ENCODE results near the gene C12orf42.

Gene C12orf42

GRCh38 chr12:103423516-103423910 lies 72.3 kb downstream of the C12orf42 start:
- DNase-seq: no peak

- DNase-seq: peak; percentile 80
Measured at GRCh38 chr12:103422746-103423515, 72.8 kb downstream of the C12orf42 start.

DNA sequence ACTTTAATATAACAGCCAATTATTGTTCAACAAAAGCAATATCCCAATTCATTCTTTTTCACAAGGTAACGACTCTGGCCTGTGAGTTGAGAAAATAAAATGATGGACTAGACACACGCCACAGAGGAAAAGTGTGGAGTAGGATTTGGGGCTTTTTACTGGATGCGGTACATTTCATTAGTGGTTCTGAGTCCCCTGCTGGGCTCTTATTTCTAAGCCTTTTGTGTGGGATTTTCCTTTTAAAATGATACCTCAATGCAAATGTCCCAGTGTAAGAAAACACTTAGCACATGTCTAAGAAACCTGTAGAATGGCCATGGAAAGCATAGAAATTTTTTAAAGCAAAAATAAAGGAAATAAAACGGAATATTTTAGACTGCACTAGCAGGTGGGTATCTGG lies 73.4 kb downstream of the C12orf42 start:
- no peak for DNase-seq

GRCh38 chr12:103421402-103421801 lies 74.4 kb downstream of the C12orf42 start:
- DNase-seq: no peak

DNA sequence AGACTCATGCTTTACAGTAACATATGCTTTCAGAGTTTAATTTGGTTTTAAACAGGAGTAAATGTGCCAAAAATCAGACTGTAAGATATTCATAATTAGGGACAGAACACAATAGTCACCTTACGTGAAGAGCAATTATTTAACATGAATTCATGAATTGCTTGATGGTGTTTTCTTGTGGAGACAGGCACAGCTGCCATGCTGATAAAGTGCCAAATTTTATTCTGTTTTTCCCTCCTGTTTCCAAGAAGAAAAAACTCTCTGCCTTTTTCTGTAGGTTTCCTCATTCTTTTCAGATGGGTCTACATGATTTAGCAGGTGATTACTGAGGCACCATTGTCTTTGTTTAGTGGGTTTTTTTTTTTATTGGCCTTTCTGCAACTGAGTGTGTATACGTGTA lies 80.1 kb downstream of the C12orf42 start:
- no peak for DNase-seq

DNA sequence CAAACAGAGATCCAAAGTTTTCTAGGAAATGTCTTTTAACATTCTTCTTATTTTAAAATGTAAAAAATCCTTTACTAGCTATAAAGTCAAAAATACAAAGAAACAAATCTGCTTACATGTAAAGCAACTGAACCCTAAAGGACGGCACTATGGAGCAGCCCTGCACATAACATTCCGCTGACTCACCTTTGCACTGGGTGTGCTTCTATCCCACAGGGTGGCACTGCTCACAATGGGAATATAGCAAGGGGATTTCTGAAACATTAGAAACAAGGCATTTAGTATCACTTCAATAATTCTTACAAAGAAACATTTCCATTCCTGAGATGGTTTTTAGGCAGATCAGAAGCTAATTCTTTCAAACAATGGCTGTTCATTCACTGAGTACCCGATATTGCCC lies 94.3 kb downstream of the C12orf42 start:
- DNase-seq: peak; percentile 34

- DNase-seq: no peak
Measured at GRCh38 chr12:103399986-103400385, 95.8 kb downstream of the C12orf42 start.

DNA sequence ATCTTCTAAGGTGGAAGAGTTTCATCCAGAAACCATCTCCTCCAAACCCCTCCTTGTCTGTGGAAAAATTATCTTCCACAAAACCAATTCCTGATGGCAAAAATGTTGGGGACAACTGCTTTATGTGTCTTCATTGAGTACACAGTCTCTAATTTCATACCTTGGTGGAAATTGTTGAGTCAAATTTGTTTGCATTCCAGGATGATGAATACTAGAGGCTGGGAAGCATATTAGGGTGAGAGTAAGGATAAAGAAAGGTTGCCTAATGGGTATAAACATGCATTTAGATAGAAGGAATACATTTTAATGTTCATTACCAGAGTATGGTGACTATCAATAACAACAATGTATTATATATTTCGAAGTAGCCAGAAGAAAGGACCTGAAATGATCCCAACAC lies 98.2 kb downstream of the C12orf42 start:
- DNase-seq: no peak

DNA sequence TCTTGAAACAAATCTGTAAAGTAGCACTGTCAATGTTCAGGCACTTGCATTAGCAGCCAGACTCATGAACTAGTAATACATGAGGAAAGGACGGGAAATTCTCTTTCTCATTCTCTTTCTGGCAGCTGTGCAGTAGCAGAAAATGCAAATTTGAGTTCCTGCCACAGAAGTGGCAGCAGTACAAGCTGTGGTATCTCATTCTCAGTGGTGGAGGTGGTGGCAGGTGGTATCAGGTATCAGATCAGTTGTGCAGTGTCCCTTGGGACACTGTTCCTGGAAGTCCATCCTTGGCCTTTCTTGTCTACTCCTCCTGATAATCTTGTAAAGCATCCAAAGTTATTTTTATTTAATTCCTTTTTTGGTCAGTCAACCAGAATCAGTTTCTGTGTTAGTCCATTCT lies 103.0 kb downstream of the C12orf42 start:
- no peak for DNase-seq

DNA sequence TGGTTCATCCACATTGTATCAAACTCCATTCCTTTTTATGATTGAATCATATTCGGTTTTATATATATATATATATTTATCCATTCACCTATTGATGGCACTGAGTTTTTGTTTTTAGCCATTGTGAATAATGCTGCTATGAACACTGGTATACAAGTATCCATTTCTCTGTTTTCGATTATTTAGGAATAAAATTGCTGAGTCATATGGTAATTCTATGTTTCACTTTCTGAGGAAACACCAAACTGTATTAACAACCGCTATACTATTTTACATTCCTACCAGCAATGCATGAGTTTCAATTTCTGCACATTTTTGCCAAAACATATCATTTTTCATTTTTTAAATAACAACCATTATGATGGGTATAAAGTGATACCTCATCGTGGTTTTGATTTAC lies 104.7 kb downstream of the C12orf42 start:
- DNase-seq: no peak

DNA sequence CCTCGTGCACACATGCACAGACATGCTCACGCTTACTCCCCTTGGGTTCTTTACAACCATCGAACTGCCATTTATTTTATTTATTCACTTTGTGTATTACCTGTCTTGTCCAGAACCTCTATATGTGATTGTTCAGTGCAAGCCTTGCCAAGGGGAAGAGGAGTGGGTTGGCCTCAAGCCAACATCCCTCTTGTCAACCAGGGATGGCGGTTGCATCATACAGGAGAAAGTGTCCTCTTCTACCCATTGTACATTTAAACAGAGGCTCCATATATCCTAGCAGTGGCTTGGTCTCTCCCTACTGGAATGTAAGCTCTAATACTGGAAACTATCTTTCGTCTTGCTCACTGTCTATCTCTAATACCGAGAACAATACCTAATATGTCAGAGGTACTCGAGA lies 108.4 kb downstream of the C12orf42 start:
- peak; percentile 94 for DNase-seq

DNA sequence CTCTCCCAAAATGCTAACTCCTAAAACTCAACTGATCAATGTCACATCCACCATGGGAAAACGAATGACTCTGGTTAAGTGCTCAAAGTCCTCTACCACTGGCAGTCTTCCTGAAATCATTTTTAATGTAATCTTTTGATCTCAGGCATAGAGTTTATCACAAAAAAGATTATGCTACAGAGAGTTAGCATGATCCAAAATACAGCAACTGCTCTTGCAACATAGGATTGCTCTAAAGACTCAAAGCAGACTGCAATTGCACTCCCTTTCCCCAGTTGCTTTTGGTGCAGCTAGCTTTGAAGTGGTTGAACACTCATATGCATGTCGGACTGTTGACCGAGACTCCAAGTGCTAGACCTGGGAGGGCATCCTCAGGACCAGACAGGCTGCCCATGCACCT lies 109.3 kb downstream of the C12orf42 start:
- DNase-seq: peak; percentile 57

GRCh38 chr12:103382736-103383346 lies 112.9 kb downstream of the C12orf42 start:
- DNase-seq: no peak

- DNase-seq: no peak
Measured at GRCh38 chr12:103382119-103382518, 113.6 kb downstream of the C12orf42 start.

GRCh38 chr12:103379670-103380069 lies 116.1 kb downstream of the C12orf42 start:
- DNase-seq: no peak

DNA sequence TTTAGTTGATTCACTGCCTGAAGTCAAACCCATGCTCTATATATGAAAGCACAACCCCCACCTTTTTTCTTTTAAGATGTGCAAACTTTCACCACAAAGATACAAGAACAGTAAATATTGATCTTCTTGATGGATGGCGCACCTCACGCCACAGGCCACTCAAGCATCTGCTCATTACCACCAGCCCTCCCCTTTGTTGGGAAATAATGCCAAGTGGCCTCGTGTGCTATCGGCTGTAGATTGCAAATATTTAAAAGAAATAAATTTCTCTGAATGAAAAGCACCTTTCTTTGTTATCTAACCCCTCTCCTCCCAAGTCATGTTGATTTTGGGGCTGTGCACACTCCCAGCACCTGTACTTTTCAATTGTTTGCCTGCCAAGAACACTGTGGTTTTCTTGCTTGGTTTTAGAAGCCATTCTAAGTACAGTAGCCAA lies 122.7 kb downstream of the C12orf42 start:
- peak; percentile 94 for DNase-seq

GRCh38 chr12:103369929-103370328 lies 125.8 kb downstream of the C12orf42 start:
- no peak for DNase-seq

DNA sequence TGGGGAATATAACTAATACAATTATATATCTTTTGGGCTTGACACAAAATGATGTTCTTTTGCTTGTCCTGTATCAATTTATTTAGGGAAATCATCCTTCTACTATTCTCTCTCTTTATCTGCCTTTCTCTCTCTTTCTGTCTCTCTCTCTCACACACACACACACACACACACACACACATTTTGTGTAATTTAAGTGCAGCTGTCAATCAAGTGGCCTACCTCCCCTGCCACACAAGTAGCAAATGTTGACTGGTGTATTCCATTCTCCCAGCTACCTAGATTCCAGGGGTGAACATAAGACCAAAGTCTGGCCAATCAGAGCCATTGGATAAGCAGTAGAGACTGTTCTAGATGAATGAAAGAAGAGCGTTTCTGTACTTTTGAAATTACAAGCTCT lies 127.6 kb downstream of the C12orf42 start:
- DNase-seq: no peak

DNA sequence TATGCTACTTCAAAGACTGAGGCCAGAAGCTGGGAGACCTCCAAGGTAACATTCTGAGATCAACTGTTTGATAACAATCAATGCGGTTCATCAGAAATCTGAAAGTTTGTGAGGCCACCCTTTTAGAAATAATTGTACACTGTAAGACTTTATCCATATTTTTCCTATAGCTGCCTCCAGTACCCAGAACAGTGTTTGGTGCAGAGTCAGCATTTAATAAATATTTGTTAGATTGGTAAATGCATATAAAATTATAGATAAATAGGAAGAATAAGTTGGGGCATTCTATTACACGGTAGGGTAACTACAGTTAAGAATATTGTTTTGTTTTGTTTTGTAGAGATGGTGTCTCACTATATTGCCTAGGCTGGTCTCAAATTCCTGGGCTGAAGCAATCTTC lies 141.4 kb downstream of the C12orf42 start:
- no peak for DNase-seq

- DNase-seq: no peak
Measured at GRCh38 chr12:103353913-103354312, 141.9 kb downstream of the C12orf42 start.

DNA sequence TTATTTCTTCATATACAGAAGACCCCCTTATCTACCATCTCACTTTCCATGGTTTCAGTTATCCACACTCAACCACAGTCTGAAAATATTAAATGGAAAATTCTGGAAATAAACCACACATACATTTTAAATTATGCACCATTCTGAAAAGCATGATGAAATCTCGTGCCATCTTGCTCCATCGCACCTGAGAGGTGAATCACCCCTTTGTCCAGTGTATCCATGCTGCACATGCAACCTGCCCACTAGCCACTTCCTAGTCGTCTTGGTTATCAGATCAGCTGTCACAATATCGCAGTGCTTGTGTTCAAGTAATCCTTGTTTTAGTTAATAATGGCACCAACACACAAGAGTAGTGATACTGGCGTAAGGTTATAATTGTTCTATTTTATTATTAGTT lies 145.7 kb downstream of the C12orf42 start:
- no peak for DNase-seq

GRCh38 chr12:103348935-103349334 lies 146.8 kb downstream of the C12orf42 start:
- no peak for DNase-seq

- no peak for DNase-seq
Measured at GRCh38 chr12:103336940-103337339, 158.8 kb downstream of the C12orf42 start.

DNA sequence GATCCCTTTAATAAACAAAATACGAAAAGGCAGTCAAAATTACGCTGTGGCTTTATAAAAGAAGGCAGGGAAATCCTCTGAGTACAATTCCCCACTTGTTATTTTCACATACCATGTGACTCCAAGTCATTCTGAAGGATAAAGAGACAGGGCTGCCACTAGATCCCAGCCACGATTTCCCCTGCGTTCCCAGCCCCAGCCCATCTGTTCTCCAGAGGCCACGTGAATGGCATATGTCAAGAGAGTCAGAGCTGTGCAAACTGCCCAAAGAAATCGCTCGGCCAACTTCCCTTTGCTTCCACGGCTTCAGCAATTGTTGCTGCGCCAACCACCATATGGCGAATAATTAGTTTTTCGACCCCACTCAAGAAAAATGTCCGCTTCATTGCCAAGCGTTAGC lies 161.3 kb downstream of the C12orf42 start:
- no peak for DNase-seq

- no peak for DNase-seq
Measured at GRCh38 chr12:103333676-103334075, 162.1 kb downstream of the C12orf42 start.

Measured in NCI-H510A treated with DMSO at 0.1 percent for 48 hours (cell line).